Measurements from ENCODE around the gene FOXC1.

FOXC1 gene

DNA sequence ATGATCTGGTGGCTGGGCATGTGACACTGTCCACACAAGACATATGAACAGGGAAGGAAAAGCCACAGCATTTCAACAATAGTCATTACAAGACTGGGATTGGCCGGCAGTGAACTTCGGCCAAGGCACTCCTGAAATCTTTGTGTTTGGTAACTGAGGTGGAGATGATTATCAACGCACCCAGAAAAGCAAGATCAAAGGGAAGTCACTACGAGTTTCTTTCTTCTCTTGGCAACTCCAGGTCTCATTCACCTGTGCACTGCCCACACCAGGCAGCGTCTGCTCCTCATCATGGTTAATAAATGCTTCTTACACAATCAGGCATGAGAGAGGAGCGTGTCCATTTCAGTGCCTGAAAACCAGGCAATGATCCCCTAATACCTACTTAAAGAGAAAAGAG is 20.5 kb upstream of the FOXC1 start:
- FAIRE-seq (no peak), DNase-seq (ENCODE audit: insufficient read length, low spot score) (no peak)
- no peak for TF ChIP-seq POLR2A (IDR thresholded peaks at IDR 0.05; ENCODE audit: low read depth, low read length)

DNA sequence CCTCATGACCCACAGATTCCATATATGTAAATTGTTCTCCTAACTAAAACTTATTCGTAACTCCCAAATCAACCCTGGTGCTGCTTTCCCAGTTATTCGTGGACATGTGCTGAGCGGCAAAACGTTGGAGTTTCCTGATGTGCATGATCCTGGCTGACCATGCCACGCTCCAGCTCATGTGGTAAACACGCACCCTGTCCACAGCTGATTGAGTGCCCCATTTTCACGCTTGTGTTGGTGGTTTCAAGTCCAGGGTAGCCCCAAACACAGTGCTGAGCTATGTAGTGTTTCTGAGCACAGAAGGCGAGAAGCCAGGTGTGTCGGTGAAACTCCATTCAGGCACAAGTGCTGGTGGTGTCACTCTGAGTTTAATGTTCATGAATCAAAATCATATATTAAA is 19.1 kb upstream of the FOXC1 start:
- no peak for TF ChIP-seq POLR2A (IDR thresholded peaks at IDR 0.05; ENCODE audit: low read depth, low read length)
- no peak for FAIRE-seq

DNA sequence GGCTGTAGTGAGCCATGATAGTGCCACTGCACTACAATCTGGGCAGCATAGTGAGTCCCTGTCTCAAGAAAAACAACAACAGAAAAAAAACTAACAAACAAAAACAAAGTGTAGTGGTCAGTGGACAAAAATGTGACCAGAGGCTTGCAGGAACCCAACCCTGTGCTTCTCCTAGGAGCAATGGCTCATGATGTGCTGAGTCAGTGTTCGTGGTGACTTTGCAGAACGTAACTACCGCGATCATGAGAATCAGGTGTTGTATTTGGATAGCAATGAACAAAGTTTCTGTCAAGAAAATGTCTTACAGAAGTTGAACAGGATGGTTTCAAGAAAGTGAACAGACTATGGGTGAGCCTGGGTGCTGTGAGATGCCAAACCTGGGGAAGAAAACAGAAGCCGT is 18.5 kb upstream of the FOXC1 start:
- FAIRE-seq (no peak), DNase-seq (ENCODE audit: insufficient read length, low spot score) (no peak)
- no peak for TF ChIP-seq POLR2A (IDR thresholded peaks at IDR 0.05; ENCODE audit: low read depth, low read length)

More for the DNA sequence above, 19.1 kb upstream of the FOXC1 start:
- DNase-seq (ENCODE audit: insufficient read length, low spot score): no peak

DNA sequence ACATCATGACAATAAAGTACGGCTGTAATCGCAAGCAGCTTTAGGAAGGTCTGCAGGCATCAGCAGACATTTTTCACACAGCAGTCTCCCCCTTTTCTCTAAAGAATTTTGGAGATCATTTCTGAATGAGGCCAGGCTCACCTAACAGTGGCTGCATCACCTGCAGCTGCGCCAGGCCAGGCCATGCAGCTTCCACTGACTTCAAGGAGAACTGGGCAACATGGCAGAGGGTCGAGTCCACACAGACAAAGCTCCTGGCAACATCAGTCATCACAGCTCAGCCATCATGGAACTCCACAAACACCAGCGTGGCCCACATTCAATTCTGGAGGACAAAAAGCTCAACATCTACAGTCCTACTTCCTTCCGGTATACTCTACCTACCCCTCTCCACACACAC is 17.8 kb upstream of the FOXC1 start:
- DNase-seq (ENCODE audit: insufficient read length, low spot score) (no peak), FAIRE-seq (no peak)
- TF ChIP-seq POLR2A (IDR thresholded peaks at IDR 0.05; ENCODE audit: low read depth, low read length): no peak

DNA sequence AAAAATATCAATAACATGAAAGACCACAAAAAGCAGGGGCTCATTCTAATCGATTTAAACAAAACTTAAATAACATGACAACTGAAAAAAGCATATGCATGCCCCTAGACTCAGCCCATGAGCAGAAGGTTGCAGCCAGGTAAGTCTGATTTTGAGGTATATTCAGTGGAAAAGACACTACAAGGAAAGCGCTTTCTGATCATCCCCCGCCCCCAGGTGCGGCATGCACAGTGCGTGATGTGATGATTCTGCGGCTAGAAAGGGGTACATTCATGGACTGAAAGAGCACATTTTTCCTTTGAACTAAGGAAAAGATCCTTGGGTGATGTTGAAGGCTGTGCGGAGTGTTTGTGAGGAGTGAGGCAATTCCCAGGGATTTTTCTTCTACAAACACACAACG is 16.9 kb upstream of the FOXC1 start:
- no peak for TF ChIP-seq POLR2A (IDR thresholded peaks at IDR 0.05; ENCODE audit: low read depth, low read length)

DNA sequence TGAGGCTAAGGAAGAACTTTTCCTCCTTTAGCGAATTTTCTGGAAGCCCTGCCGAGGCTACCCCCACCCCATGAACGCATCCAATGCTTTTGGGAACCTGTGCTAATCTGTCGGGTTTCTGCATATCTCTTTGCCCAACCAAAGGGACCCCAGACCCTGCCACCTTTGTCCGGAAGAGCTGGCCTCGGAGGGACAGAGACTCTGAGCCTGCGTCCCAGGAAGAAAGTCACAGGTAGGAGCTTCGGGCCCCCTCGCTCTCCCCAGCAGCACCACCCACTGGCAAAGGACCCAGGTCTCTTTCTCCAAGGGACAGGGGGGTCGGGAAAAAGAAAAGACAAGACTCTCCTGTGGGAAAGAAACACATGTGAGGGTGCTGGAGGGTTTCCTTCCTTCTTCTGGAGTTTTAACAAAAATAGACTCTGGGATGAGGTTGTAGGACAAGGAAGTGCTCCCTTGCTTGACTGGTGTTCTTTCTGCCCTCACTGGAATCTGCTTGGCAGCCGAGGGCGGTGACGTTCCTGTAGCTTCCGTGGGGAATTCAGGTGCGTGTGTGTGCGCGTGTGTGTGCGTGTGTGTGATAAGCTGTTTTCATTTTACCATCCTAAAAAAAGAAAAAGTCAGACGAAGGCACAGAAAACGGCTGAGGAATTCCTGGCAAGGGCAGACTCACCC is 16.3 kb upstream of the FOXC1 start:
- TF ChIP-seq POLR2A (IDR thresholded peaks at IDR 0.05; ENCODE audit: low read depth, low read length): no peak
- FAIRE-seq (no peak), DNase-seq (ENCODE audit: insufficient read length, low spot score) (no peak)

More for the DNA sequence above, 16.9 kb upstream of the FOXC1 start:
- DNase-seq (ENCODE audit: insufficient read length, low spot score) (no peak), FAIRE-seq (no peak)

DNA sequence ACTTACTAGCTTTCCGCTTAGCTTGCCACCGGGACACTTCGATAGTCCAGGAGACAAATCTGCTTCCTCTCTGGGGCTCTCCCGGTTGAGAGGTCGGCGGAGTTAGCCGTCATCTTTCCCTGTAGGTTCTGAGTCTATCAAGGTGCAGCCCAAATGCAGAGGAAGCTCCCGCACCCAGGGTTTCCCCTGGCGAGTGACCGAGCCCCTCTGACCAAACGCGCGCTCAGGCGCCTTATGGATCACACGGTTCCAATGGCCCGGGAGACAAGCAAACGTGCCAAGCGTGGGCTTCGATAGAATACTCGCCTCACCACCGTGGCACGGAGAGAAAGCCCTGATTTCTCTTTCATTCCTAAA is 15.8 kb upstream of the FOXC1 start:
- DNase-seq (ENCODE audit: insufficient read length, low spot score) (no peak), FAIRE-seq (no peak)
- no peak for TF ChIP-seq POLR2A (IDR thresholded peaks at IDR 0.05; ENCODE audit: low read depth, low read length)

DNA sequence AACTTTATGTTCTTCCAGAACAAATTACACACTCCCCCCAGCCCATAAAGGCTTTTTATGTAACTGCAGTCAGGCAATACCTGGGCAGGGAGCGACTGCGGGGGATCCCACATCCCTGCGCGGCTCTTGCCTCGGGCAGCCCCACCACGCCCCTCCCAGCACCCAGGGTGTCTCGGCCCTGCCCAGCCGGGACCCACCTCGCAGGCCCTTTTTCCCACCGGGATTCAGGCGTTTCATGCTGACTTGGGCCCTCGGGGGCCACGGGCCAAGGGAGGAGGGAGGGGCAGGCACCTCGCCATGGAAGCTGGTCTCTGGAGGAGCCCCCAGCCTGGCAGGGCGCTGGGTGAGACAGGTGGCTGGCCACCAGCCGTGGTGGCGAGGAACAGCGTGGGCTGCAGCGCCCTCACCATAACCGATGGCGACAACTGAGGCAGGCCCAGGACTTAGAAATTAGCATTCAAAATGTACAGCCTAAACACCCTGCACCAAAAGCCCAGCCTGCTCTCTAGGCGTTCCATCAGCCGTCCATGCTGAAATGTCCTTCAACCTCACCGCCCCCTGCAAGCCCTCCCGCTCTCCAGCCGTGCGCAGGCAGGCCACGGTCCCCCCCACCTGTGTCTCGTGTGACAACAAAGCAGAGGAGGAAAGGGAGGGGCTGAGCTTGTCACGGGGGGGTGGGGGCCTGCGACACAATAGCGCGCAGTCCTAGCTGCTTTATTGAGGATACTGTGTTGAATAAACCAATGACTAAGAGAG is 15.1 kb upstream of the FOXC1 start:
- DNase-seq (ENCODE audit: insufficient read length, low spot score) (no peak), FAIRE-seq (no peak)
- TF ChIP-seq POLR2A (IDR thresholded peaks at IDR 0.05; ENCODE audit: low read depth, low read length): no peak

DNA sequence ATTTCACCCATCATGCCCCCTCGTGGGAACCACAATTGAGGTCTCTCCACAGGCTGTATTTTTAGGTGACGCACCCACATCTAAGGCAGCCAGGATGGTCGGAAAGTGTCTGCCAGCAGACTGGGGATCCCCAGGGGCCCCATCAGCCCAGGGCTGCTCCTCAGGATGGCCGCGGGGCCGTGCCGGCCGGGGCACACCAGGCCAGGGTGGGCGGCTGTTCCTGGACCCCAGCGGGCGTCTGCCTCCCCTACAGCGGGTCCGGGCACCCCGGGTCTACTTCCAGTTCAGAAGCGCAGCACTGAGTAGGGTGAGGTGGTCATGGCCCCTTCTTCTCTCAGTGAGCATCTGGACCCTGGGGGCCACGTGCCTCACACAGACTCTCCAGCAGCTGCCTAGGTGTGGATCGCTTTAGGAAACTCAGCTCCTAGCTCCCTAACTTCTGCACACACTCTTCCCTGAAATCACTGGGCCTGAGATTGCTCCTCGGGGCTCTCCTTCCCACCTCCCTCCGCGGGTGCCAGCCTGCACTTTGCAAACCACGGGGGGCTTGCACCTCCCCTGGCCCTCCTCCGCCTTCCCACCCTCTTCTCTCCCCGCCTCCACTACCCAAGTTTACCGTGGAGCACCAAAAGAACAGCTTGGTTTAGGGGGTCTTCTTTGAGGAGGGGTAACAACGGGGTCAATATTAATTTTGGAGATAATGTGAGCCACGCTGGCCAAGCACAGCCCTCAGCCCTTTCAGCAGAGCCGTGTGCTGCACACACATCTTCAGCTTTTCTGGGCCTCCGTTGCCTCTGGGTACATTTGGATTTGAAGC is 14.2 kb upstream of the FOXC1 start:
- DNase-seq (ENCODE audit: insufficient read length, low spot score) (no peak), FAIRE-seq (no peak)
- no peak for TF ChIP-seq POLR2A (IDR thresholded peaks at IDR 0.05; ENCODE audit: low read depth, low read length)

DNA sequence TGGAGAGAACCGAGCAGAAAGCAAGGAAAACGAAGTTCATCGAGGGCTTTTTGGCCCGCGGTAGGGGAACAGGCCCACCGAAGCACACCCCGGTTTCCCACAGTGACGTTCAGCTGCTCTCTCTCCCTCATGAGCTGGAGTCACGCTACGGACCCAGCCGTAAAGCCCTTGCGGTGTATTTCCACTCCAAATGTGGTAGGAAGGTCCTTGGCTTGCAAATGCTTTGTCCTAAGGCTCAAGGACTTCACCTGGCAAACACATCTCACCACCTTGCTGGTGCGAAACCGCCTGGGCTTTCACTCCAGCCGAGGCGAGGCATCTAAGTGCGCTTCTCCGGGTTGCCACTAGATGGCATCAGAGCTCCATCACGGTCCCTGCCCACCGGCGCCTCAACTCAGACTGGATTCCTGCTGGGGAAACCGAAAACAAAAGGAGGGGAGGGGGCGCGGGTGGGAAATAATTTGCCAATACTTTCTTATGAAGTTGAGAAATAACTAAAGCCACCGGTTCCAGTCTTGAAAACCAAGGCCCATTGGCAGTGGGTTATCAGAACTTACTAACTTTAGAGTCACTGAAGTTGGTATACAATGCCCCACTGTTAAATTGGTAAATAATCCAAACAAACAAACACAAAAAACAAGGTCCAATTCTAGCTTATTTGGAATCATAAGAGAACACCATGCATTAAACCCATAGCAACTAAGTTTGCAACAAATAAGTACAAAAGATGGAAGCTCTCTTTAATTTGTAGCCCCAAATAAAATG is 13.4 kb upstream of the FOXC1 start:
- TF ChIP-seq POLR2A (IDR thresholded peaks at IDR 0.05; ENCODE audit: low read depth, low read length): no peak
- FAIRE-seq (peak; percentile 36), DNase-seq (ENCODE audit: insufficient read length, low spot score) (no peak)

DNA sequence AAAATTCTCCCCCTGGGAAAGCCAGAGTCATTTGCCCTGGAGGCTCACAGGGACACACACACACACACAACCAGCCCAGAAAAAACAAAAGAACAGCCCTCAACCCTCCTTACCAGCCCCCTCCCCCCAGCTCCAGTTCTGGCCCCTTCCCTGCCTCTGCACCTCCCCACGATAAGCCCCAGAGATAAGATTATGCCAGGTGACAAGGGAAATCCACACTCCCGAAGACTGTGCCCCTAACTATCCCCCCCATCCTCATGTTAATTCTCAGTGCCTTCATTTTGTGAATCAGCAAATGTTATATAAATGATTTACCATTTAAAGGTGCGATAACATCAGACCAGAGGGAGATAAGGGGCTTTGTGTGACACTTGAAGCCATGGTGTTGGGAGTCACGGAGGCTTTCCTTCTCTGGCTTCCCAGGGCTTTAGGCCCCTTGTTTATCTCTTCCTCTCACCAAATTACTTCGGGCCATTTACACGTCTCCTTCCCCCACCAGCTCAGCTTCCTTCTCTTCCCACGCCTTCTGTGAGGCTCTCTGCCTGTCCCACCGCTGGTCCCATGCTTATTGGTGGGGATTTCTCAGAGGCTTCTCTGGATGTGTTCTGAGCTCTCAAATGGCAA is 12.5 kb upstream of the FOXC1 start:
- no peak for TF ChIP-seq POLR2A (IDR thresholded peaks at IDR 0.05; ENCODE audit: low read depth, low read length)
- no peak for FAIRE-seq
- DNase-seq (ENCODE audit: insufficient read length, low spot score): no peak

DNA sequence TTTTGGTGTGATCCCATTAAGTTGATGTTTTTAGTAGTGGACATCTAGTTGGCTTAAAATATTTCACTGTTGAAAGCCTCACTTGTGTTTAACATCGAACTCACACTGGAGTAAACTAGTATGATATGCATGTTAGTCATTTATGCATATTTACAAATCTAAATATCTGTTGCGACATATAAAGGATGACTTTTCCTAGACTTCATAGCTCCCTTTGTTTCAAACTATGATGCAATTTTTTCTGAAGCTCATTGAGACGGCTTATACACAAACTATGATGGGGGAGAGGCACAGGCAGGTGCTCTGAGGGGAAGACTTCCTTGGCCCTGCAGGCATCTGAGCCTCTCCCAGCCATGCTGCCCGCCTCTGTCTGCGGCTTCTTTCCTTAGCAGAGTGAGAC is 11.8 kb upstream of the FOXC1 start:
- TF ChIP-seq POLR2A (IDR thresholded peaks at IDR 0.05; ENCODE audit: low read depth, low read length): no peak
- no peak for DNase-seq (ENCODE audit: insufficient read length, low spot score)
- FAIRE-seq: no peak

DNA sequence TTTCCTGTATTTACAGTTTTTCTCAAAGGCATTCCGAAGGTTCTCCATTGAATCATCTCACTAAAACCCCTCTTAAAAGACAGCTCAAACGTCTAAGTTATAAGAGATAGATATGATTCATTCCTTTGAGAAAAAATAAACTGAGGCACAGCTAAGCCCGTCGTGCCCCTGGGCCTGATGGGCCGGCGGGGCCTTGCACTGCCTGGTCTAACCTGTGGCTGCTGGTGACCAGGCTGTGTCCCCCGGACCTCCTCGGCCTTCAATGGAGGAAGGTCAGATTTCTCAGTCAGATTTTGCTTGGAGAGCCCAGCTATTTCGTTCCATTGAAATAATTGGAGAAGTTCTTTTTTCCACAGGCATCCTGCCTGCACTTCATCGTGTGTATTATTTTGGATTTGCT is 11.3 kb upstream of the FOXC1 start:
- DNase-seq (ENCODE audit: insufficient read length, low spot score) (no peak), FAIRE-seq (no peak)
- no peak for TF ChIP-seq POLR2A (IDR thresholded peaks at IDR 0.05; ENCODE audit: low read depth, low read length)
